ENCODE results near the gene ADRB2.
"Not testable (repeated sequence)": the region's sequence is repeated elsewhere in the genome, so short reads cannot be mapped to it uniquely, and the experiment has no call there.

The ADRB2 gene

GRCh38 chr5:148861088-148861487 is 34.7 kb downstream of the ADRB2 start:
- FAIRE-seq, result no peak
- TF ChIP-seq POLR2AphosphoS5 (IDR thresholded peaks at IDR 0.05; ENCODE audit: low read depth, low read length), result no peak
- TF ChIP-seq POLR2A (IDR thresholded peaks at IDR 0.05; ENCODE audit: low read depth, low read length), result no peak
- TF ChIP-seq TAF1 (IDR thresholded peaks at IDR 0.05; ENCODE audit: borderline replicate concordance, low read depth, low read length), result no peak
- DNase-seq (ENCODE audit: insufficient read length), result no peak

GRCh38 chr5:148861696-148862095 is 35.3 kb downstream of the ADRB2 start:
- DNase-seq (ENCODE audit: insufficient read length) (no peak), FAIRE-seq (no peak)
- TF ChIP-seq TAF1 (IDR thresholded peaks at IDR 0.05; ENCODE audit: borderline replicate concordance, low read depth, low read length), result no peak

- TF ChIP-seq POLR2AphosphoS5 (IDR thresholded peaks at IDR 0.05; ENCODE audit: low read depth, low read length), result no peak
- TF ChIP-seq POLR2A (IDR thresholded peaks at IDR 0.05; ENCODE audit: low read depth, low read length), result no peak
- TF ChIP-seq TAF1 (IDR thresholded peaks at IDR 0.05; ENCODE audit: borderline replicate concordance, low read depth, low read length), result no peak
- FAIRE-seq, result no peak
- no peak for DNase-seq (ENCODE audit: insufficient read length)
Observed at GRCh38 chr5:148864113-148864841, 37.9 kb downstream of the ADRB2 start.

- DNase-seq (ENCODE audit: insufficient read length), result no peak
- FAIRE-seq, result no peak
Observed at GRCh38 chr5:148866024-148866423, 39.6 kb downstream of the ADRB2 start.

GRCh38 chr5:148873120-148873519 is 46.7 kb downstream of the ADRB2 start:
- no peak for TF ChIP-seq POLR2AphosphoS5 (IDR thresholded peaks at IDR 0.05; ENCODE audit: low read depth, low read length)
- TF ChIP-seq POLR2A (IDR thresholded peaks at IDR 0.05; ENCODE audit: low read depth, low read length), result no peak
- no peak for TF ChIP-seq TAF1 (IDR thresholded peaks at IDR 0.05; ENCODE audit: borderline replicate concordance, low read depth, low read length)
- no peak for DNase-seq (ENCODE audit: insufficient read length)
- FAIRE-seq, result no peak

More at GRCh38 chr5:148866024-148866423, 39.6 kb downstream of the ADRB2 start:
- TF ChIP-seq TAF1 (IDR thresholded peaks at IDR 0.05; ENCODE audit: borderline replicate concordance, low read depth, low read length) (no peak), POLR2AphosphoS5 (IDR thresholded peaks at IDR 0.05; ENCODE audit: low read depth, low read length) (no peak), POLR2A (IDR thresholded peaks at IDR 0.05; ENCODE audit: low read depth, low read length) (no peak)

GRCh38 chr5:148873690-148874485 is 47.5 kb downstream of the ADRB2 start:
- TF ChIP-seq POLR2AphosphoS5 (IDR thresholded peaks at IDR 0.05; ENCODE audit: low read depth, low read length) (no peak), TAF1 (IDR thresholded peaks at IDR 0.05; ENCODE audit: borderline replicate concordance, low read depth, low read length) (no peak), POLR2A (IDR thresholded peaks at IDR 0.05; ENCODE audit: low read depth, low read length) (no peak)
- DNase-seq (ENCODE audit: insufficient read length) (no peak), FAIRE-seq (no peak)

- FAIRE-seq, result no peak
- DNase-seq (ENCODE audit: insufficient read length), result no peak
- no peak for TF ChIP-seq POLR2A (IDR thresholded peaks at IDR 0.05; ENCODE audit: low read depth, low read length)
- no peak for TF ChIP-seq TAF1 (IDR thresholded peaks at IDR 0.05; ENCODE audit: borderline replicate concordance, low read depth, low read length)
- no peak for TF ChIP-seq POLR2AphosphoS5 (IDR thresholded peaks at IDR 0.05; ENCODE audit: low read depth, low read length)
Observed at GRCh38 chr5:148875205-148875875, 48.9 kb downstream of the ADRB2 start.

- DNase-seq (ENCODE audit: insufficient read length); FAIRE-seq: not testable (repeated sequence)
Observed at GRCh38 chr5:148877436-148877835, 51.0 kb downstream of the ADRB2 start.

Measured in GM12892 (cell line).